HK-2 (cell line): Measurements from ENCODE around the gene PPP1CA.

Experiments
- DNase-seq: peaks from one replicate; pipeline ENCODE4 v3.0.0-alpha.2; 2018; ENCODE audit not compliant: unreplicated experiment

Gene PPP1CA

DNA sequence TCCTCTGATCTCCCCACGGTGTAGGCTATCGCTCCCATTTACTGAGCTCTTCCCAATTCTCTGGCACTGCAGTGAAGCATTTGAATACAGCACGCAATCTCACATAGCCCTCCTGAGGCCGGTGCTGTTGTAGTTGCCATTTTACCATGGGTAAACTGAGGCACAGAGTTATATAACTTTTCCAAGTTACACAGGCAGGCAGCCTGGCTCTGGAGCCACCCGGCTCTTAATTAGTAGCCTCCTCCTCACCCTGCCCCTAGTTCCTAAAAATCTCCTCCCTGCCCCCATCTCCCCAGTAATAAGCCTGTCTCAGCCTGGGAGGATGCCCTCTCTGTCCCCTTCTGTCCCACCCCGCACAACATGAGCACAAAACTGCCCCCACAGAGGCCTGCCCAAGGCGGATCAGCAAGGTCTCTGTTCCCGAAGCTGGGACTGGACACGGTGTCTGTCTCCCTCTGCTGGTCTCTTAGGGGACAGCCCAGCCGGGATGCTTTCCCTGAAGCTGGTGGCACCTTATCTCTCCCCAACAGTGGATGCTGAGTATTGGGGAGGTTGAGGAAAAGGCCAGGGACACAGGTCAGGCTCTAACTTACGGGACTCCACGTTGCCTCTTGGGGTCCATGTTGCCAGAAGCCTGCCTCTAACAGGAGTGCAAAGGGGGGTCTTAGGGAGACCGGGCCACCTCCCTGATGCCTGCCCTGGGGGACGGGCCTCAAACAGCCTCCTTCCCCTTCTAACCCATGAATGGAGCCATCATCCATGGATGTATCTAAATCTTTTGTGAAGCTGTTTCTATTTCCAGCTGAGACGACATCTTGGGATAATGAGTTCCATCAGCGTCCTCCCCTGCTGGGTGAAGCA is 19.2 kb downstream of the PPP1CA start:
- peak; percentile 72 for DNase-seq

- no peak for DNase-seq
Measured at GRCh38 chr11:67381244-67381972, 20.2 kb downstream of the PPP1CA start.

DNA sequence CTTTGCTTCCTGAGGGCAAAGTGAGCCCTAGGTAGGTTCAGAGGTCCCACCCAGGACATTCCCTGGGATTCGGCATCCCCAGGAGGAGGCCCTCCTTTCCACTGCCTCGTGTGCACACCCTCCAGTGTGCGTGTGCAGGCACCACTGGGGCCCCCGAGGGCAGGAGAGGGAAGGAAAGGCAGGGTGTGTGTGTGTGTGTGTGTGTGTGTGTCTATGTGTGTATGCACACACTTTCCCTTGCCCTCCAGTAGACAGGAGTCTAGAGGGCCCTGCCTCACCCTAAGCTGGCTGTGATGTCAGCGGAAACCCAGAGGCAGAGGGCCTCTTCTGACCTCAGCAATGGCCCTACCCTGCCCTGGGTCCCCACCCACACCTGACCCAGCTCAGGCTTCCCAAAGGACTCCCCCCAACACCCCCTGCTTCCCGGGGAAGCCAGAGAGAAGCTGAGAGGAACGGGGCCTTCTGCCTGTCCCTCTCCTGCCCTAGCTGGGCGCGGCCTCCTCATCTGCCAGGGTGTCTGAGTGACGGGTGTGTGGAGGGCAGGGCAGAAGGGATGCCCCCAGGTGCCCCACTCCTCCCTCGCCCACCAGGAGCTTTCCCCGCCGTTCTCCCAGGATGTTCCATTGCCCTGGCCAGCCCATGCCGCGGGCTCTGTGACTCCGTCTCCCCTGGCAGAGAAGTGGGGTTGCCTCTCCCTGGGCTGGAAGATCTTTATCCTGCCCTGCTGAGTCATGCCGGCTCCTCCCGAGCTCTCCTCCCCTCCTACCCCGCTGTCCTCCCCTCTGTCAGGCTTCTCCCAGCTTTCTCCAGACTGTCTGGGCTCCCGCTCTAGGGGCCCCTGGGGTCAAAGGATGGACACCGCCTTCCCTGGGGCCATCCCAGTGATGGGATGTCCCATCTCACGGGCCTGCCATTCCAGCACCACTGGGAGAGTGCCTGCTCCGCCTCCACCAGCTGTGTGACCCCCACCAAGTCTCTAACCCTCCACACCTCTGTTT is 22.3 kb downstream of the PPP1CA start:
- DNase-seq: no peak

DNA sequence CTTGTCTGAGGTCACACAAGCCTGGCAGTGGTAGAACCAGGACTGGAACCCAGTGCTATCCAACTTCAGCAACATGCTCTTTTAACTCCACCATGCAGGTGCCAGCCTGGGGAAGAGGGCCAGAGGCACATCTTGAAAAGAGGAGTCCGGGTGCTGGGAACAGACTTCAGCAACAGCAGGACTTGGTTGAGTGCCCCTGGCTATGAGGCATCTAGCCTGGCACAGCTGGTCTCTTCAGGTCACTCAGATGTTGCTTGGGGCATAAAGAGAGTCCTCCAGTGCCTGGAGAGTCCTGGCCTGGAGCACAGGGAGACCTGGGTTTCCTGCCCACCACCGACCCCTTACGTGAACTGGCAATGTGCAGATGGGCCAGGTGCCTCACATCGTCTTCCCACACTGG is 23.1 kb downstream of the PPP1CA start:
- DNase-seq: no peak

DNA sequence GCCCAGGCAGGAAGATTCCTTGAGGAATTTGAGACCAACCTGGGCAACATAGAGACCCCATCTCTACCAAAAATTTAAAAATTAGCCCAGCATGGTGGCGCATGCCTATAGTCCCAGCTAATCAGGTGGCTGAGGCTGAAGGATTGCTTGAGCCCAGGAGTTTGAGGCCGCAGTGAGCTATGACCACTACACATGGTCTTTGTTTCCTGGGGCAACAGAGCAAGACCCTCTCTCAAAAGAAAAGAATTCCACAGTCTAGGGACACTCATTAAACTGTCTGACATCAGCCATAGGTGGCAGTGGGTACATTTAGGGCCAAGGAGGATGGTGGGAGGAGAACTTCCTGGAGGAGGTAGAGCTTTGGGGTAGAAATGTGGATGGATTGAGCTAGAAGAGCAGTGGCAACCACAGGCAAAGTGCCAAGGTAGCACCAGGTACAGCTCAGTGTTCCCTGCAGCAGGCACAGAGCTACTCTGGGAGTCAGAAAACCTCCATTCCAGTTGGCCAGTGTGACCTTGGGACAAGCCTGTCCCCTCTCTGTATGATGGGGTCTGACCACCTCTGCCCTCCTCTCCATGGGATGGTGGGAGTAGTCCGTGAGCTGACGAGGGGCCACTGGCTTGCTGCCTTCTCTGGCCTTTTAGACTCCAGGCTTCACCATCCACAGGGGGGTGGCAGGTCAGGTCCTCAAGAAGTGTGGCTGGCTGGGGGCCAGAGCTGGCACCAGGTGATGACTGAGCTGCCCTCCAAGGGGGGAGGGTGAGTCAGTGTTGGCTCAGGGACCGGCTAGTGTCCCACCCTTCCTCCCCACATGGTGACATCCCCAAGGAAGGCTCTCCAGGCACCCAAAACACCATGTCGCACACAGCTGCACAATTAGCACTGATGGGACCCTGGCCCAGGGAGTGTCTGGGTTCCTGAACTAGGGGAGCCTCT is 24.5 kb downstream of the PPP1CA start:
- DNase-seq: no peak

- DNase-seq: no peak
Measured at GRCh38 chr11:67376063-67376820, 25.4 kb downstream of the PPP1CA start.

- DNase-seq: peak; percentile 53
Measured at GRCh38 chr11:67375320-67376055, 26.2 kb downstream of the PPP1CA start.

DNA sequence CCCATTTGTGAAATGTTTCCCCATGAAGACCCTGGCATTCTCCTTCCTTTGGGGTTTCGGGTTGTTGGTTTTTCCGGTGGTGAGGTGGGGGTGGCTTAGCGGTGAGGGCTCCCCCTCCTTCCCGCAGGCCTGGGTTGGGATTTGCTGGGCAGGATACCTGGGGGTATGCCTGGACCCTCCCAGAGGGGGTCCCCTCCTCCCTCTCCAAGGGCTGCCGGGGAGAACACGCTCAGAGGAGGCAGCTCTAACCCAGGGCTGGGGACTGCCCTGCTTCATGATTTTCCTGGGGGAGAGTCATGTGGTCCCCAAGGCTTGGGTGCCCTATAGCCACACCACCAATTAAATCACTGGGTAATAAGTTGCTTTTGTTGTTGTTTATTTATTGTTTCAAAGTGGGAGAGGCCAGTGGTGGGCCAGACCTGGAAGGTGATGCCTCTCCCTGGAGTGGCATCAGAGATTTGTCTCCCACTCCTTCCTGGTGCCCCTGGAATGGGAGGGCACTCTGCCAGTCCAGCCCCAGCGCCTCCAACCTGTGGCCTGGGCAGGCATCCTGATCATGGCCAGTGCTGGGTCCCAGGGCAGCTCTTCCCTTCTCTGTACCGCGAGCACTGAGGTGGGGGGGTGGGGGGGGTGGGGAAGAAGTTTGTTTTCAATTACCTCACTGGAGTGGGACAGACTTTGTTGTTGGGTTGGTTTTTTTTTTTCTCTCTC is 26.9 kb downstream of the PPP1CA start:
- DNase-seq: peak; percentile 78

- peak; percentile 95 for DNase-seq
Measured at GRCh38 chr11:67373648-67374570, 27.7 kb downstream of the PPP1CA start.

DNA sequence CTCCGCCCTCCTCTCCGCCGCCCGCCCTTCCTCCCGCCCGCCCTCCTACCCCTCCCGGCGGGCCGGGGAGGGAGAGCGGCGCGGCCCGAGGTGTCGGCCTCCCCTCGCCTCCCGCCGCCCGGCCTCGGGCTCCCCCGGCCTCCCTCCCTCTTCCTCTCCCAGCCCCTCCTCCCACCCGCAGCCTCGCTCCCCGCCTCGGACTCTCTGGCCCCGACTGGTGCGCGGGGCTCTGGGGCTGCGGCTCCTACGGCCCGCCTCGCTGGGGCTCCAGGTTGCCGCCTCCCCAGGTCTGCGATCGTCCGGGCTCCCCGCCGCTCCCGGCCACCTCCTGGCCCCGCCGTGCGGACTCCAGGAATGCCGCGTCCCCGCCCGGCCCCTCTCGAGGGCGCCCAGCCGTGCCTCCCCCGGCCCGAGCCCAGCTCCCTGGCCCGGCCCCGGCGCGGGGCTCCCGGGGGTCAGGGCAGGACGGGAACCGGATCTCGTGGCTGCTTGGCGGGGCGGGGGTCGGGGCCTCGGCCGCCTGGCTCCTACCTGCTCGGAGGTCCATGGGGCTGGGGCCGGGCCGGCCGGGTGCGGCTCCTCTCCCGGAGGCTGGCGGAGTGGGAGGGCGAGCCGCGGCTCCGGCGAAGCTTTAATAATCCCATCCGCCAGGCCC is 28.5 kb downstream of the PPP1CA start, which contains the start of gene CLCF1:
TSS of gene CLCF1 (minus strand) at position 606 of the 655 bp plus-strand sequence. CDS start at position 547, 59 bp downstream.
- no peak for DNase-seq

DNA sequence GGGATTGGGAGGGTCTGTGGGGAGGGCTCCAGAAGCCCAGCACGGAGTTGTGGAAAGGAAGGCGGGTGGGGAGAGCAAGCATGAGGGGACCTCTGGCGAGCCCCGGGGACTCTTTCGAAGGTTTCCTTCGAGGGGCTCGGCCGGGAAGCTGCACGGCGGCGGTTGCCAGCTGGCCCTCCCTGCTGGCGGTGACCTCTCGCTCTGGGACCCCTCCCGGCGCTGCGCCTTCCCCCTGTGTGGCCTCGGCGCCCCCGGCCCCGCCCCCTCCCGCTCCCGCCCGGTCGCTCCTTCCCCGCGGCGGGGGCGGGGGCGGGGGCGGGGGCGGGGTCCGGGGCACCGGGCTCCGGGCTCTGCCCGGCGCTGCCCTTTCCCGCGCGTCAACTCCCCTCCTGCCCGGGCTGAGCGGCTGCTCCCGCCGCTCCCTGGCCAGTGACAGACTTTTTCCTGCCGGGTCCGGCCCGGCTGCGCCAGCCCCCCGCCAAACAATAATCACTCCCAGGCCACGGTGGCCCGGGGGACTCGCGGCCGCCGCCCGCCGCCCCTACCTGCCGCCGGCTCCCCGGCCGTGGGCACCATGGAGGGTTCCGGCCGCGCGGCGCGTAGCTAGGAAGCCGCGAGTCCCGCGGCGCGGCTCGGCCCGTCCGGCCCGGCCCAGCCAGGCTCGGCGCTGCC is 29.2 kb downstream of the PPP1CA start:
- no peak for DNase-seq

DNA sequence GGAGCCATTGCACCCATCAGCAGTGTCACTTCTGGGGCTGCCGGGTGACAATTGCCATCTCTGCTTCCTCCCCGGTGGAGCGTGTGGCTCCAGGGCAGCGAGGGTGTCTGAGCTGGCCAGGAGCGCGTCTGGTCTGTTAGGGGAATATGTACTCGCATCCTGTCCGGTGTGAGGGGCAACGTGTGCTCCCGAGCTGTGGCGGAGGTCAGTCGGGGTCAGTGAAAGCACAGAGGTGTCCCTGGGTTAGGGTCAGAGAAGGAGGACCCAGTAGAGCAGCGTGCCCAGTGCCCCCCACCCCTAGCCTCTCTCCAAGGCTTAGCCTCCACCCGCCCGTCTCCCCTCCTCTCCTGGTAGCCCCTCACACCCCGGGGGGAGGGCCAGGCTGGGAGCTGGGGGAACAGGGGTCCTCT is 29.7 kb downstream of the PPP1CA start:
- no peak for DNase-seq

DNA sequence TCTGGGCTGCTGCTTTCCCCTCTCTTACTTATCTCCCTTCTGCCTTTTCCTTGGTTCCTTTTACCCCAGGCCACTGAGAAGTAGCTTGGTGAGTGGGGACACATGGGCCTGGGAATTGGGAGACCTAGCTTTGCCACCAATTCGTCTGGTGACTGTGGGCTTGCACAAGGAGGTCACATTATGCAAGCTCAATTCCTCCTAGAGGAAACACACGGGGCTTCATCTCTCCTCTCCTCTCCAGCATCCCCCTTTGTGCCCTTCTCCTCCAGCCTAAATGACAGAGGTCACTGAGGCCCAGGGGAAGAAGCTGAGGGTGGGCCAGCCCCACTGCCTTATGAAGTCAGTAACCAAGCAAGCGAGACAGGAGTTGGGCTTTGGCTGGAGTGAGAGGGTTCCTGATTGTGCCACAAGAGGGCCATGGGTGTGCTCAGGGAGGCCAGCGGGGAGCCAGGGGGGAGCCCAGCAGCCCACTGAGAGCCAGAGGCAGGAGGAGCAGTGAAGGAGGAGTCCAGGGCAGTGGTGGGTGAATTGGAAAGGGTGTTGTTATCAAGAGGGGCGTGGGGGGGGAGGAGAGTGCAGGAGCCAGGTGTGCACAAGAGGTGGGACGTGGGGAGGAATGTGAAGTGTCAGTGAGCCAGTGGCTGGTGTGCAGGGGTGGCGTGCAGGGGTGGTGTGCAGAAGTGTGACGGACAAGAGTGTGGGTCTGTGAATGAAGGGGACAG is 30.3 kb downstream of the PPP1CA start:
- DNase-seq: no peak

- no peak for DNase-seq
Measured at GRCh38 chr11:67370351-67371076, 31.1 kb downstream of the PPP1CA start.

DNA sequence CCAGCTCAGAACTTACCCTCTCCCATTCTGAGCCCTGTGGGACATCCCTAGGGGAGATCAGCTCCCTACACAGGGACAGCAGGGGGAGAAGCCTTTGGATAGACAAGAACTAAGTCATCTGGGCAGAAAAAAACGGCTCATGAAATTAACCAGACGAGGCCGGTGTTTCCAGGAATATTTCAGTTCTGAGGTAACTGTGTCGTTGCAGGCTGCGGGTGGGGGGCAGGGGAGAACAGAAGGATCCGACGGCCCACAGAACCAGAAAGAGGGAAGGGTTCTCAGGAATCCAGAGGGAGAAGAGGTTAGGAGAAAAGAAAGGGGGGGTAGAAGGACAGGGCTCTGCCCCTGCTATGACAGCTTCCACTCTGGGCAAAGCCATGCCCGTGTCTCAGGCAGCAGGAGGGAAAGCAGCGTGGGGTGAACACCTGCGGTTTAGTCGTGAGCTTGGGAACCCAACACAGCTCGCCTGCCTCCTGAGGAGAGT is 31.8 kb downstream of the PPP1CA start:
- DNase-seq: no peak
